ENCODE results near the gene INPPL1.

Gene INPPL1

DNA sequence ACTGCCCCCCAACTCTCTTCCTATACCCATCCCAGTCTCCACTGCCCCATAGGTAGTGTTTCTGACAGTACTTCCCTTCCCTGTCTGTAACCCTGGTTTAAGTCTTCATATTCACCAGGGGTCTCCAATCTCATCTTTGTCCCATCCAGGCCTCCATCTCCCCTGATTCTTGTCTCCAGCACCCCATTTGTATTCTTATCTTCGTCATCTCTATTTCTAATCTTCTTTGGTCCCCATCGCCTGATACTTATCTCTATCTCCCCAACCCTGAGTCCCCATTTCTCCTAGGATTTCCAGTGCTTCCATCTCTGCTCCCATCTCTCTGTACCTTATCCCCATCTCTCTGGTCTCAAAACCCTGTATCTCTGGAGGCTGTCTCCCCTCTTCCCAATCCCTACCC is 17.6 kb downstream of the INPPL1 start:
- DNase-seq (ENCODE audit: insufficient read length) = no peak
- FAIRE-seq = no peak
- TF ChIP-seq POLR2A (IDR thresholded peaks at IDR 0.05; ENCODE audit: low read depth, low read length) (no peak), TAF1 (IDR thresholded peaks at IDR 0.05; ENCODE audit: borderline replicate concordance, low read depth, low read length) (no peak), POLR2AphosphoS5 (IDR thresholded peaks at IDR 0.05; ENCODE audit: low read depth, low read length) (no peak)

DNA sequence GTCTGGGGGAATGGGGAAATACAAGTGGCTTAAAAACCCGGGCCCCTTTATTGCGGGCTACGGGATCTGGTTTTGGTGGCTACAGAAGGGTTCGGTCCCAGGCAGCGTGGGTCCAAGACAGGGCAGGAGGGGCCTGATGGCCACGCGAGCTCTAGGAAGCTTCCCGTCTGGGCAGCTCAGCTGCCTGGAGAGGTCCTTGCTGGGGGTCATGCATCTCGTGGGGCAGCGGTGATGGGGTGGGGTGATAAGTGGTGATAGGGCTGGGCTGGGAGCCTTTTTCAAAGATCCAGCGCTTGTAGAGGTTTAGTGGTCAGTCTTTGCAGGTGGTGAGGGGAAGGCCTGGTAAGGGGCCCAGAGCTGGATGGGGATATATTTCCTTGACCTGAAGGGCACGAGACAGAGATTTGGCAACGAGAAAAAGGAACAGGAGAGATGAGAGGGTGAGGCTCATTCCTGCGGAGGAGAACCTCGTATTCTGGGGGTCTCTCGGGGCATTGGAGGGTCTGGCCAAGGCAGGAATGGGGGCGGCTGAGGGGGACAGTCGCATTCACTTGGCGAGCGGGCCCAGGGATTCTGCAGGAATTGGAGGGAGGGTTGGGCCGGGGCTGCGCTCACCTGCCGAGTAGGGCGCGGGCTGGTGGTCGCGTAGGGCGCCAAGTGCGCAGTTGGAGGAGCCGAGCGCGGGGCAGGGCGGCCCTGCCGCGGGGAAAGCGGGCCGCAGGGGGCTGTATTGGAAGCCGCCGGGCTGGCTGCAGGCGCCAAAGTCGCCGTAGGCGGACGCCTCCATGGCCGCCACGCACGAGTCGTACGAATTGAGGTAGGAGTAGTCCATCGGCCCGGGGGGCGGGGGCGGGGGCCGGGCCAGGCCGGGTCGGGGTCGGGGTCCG is 18.8 kb downstream of the INPPL1 start:
- TF ChIP-seq TAF1 (IDR thresholded peaks at IDR 0.05; ENCODE audit: borderline replicate concordance, low read depth, low read length) = no peak
- no peak for TF ChIP-seq POLR2AphosphoS5 (IDR thresholded peaks at IDR 0.05; ENCODE audit: low read depth, low read length)
- no peak for TF ChIP-seq POLR2A (IDR thresholded peaks at IDR 0.05; ENCODE audit: low read depth, low read length)
- FAIRE-seq (no peak), DNase-seq (ENCODE audit: insufficient read length) (no peak)

DNA sequence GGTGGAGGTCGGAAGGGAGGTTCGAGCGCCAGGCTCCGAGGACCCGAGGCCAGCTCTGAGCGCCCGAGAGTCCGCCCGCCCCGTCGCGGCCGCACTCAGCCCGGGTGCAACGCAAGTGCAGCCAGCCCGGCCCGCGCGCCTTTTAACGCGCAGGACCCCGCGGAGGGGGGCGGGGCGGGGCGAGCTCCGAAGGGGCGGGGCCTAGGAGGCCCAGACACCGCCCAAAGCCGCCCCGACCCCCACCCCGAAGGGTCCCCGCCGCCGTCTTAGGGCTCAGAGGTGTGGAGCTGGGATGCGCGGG is 19.4 kb downstream of the INPPL1 start, which contains the start of gene PHOX2A:
Gene PHOX2A (minus strand): TSS at position 117 of the 301 bp plus-strand sequence. CDS start 172 bp downstream, outside the sequence.
- FAIRE-seq (no peak), DNase-seq (ENCODE audit: insufficient read length) (no peak)
- TF ChIP-seq POLR2AphosphoS5 (IDR thresholded peaks at IDR 0.05; ENCODE audit: low read depth, low read length) = no peak
- TF ChIP-seq TAF1 (IDR thresholded peaks at IDR 0.05; ENCODE audit: borderline replicate concordance, low read depth, low read length) = no peak
- TF ChIP-seq POLR2A (IDR thresholded peaks at IDR 0.05; ENCODE audit: low read depth, low read length) = no peak

DNA sequence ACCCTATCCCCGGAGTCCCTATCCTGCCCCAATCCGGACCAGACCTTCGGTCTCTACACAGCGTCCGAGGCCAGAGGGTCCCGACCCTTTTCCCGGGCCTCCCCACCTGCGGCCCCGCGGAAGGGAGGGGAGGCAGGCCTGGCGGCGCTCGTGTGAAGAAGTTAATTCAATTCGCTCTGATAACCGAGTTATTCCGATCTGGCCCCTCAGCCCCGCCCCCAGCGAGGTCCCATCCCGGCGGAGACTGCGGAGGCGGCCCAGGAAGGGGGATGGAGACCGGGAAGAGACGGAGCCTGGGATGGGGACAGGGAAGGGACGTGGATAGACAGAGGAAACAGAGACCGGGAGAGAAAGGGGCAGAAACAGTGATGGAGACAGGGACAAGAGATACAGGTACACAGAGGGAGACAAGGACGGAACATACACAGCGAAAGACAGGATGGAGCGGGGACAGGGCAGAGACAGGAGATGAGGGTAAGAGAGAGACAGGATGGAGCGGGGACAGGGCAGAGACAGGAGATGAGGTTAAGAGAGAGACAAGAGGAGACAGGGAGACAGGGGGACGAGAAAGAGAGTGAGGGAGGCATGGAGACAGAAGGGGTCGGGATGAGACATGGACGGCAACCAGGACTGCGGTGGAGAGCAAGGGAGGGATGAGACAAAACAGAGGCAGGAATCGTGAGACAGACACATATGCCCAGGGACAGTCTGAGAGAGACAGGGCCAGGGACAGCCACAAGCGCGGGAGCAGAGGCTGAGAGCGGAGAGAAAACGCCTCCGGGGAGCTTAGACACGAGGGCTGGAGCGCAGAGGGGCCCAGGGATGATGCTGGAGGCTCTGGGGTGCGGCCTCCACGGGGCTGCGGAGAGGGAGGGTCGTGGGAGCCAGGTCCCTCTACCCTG is 20.0 kb downstream of the INPPL1 start:
- FAIRE-seq = no peak

DNA sequence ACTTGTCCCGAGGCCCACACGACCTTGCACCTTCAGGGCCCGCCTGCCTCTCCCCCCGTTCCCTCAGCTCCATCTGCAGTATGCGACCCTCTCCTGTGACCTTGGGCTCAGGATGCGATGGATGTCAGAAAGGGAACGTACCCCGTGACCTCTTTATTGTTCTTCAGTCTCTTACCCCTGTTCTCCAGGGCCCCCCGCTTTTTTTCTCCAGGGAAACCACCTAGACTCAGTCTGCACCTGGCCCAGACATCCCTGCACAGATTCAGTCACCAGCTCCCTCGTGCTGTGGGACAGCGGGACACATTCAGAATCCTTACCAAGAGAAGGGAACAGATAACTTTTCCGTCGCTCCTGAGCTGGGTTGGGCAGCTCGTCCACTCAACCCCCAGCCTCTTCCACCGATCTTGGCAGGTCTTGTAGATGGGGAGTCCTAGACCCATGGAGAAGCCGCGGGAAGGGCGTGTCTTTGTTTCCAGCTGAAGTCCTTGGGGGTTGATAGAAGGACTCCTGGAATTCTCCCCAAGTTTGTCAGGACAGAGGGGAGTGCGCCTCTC is 20.8 kb downstream of the INPPL1 start:
- TF ChIP-seq TAF1 (IDR thresholded peaks at IDR 0.05; ENCODE audit: borderline replicate concordance, low read depth, low read length) (no peak), POLR2AphosphoS5 (IDR thresholded peaks at IDR 0.05; ENCODE audit: low read depth, low read length) (no peak), POLR2A (IDR thresholded peaks at IDR 0.05; ENCODE audit: low read depth, low read length) (no peak)
- DNase-seq (ENCODE audit: insufficient read length) (no peak), FAIRE-seq (no peak)

More for the DNA sequence above, 20.0 kb downstream of the INPPL1 start:
- TF ChIP-seq POLR2AphosphoS5 (IDR thresholded peaks at IDR 0.05; ENCODE audit: low read depth, low read length) = no peak
- TF ChIP-seq POLR2A (IDR thresholded peaks at IDR 0.05; ENCODE audit: low read depth, low read length) = no peak
- no peak for TF ChIP-seq TAF1 (IDR thresholded peaks at IDR 0.05; ENCODE audit: borderline replicate concordance, low read depth, low read length)
- DNase-seq (ENCODE audit: insufficient read length) = no peak

DNA sequence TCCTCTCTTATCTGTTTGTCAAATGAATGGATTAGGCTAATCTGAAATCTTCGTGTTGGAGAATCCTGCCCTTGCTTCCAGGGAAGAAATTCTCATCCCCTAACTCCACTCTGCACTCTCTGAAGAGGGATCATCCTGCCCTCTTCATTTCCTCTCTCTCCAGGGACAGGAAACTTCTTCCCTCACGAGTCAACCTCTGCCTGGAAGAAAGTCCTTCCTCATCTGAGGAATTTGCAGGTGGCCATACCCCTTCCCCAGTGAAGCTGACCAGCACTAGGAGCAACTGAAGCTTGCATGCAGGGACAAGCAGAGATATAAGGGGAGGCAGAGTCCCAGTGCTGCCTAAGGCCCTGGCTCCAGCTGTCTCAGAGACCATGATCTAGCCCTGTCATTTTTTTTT is 23.0 kb downstream of the INPPL1 start:
- DNase-seq (ENCODE audit: insufficient read length) (no peak), FAIRE-seq (no peak)
- TF ChIP-seq TAF1 (IDR thresholded peaks at IDR 0.05; ENCODE audit: borderline replicate concordance, low read depth, low read length) (no peak), POLR2A (IDR thresholded peaks at IDR 0.05; ENCODE audit: low read depth, low read length) (no peak), POLR2AphosphoS5 (IDR thresholded peaks at IDR 0.05; ENCODE audit: low read depth, low read length) (no peak)

DNA sequence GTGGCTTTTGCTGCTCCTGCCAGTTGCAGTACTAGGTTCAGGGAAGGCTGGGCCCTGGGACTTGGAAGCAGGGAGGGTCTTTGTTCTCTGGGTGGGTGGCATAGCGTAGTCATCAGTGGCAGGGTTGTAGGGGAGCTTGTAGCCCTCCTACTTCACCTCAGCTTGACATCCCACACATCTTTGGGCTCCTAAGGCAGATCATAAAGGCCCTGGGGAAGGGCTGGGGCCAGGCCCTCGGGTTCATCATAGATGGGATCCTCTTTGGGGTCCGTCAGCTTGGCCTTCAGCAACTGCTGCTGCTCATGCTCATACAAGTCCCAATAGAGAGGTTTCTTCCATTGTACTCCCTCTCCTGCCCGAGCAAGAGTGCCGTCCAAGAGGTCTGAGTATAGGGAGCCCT is 25.4 kb downstream of the INPPL1 start:
- DNase-seq (ENCODE audit: insufficient read length) (no peak), FAIRE-seq (no peak)
- TF ChIP-seq POLR2AphosphoS5 (IDR thresholded peaks at IDR 0.05; ENCODE audit: low read depth, low read length) = no peak
- TF ChIP-seq TAF1 (IDR thresholded peaks at IDR 0.05; ENCODE audit: borderline replicate concordance, low read depth, low read length) = no peak
- TF ChIP-seq POLR2A (IDR thresholded peaks at IDR 0.05; ENCODE audit: low read depth, low read length) = no peak

DNA sequence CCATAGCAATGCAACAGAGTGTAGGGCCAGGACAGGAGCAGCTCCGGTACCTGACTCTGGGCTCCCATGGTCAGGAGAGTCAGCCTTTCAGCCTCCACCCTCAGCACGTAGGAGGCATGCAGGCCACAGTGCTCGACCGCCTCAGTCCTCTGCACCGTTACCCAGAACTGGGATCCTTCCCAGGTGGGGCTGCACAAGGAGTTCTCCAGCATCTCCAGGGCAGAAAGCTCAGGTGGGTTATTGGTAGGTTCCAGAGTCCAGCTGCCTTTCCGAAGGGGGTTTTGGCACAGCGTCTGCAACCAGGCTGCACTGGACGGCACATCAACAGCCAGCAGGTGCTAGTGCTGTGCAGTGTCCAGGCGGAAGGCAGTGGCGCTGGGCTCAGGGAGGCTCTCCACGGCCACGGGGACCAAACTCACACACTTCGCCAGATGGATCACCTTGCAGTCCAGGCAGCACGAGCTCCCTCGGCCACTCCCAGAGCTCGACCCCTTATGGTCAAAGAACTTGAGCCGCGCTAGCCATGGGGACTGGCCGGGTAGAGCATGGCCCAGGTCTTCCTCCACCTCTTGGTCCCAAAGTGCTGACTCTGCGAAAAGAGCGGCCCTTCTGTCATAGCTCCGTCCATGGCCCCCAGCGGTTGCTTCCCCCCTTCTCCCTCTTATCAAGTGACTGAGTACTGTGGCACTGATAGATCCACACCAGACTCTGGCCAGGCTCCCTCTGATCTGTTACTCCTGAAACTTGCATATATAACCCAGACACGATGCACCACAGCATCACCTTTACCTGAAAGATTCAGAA is 26.3 kb downstream of the INPPL1 start:
- DNase-seq (ENCODE audit: insufficient read length) (no peak), FAIRE-seq (no peak)
- TF ChIP-seq POLR2A (IDR thresholded peaks at IDR 0.05; ENCODE audit: low read depth, low read length) (no peak), POLR2AphosphoS5 (IDR thresholded peaks at IDR 0.05; ENCODE audit: low read depth, low read length) (no peak), TAF1 (IDR thresholded peaks at IDR 0.05; ENCODE audit: borderline replicate concordance, low read depth, low read length) (no peak)

DNA sequence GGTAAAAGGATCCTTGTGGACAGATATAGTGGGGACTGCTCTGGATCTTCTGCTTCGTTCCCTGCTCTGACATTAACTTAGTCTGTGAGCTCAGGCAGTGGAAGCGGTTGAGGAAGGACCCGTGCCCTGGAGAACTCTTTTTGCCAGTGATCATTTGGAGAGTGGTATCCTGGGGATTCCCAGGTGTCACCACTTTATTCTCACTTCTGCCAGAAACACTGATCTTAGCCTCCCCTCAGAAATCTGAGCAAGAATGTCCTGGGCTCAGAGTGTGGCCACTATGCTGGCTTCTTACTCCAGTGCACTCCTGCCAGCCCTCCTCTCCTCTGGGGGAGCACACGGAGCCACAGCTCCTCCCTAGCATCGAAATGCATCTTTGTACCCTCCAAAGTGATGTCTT is 27.0 kb downstream of the INPPL1 start:
- no peak for TF ChIP-seq POLR2AphosphoS5 (IDR thresholded peaks at IDR 0.05; ENCODE audit: low read depth, low read length)
- no peak for TF ChIP-seq POLR2A (IDR thresholded peaks at IDR 0.05; ENCODE audit: low read depth, low read length)
- no peak for TF ChIP-seq TAF1 (IDR thresholded peaks at IDR 0.05; ENCODE audit: borderline replicate concordance, low read depth, low read length)
- DNase-seq (ENCODE audit: insufficient read length) (no peak), FAIRE-seq (no peak)

DNA sequence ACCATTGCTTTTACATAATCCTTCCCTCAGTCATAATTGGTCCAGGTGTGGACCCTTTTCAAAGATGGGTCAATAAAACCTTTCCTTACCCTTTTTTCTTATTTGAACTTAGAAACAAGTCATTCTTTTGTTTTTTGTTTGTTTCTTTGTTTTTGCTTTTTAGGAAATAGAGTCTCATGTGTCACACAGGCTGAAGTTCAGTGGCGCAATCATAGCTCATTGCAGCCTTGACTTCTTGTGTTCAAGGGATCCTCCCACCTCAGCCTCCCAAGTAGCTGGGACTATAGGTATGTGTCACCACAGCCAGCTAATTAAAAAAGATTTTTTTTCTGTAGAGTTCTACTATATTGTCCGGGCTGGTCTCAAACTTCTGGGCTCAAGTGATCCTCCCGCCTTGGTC is 28.8 kb downstream of the INPPL1 start:
- DNase-seq (ENCODE audit: insufficient read length) (no peak), FAIRE-seq (no peak)
- no peak for TF ChIP-seq POLR2AphosphoS5 (IDR thresholded peaks at IDR 0.05; ENCODE audit: low read depth, low read length)
- no peak for TF ChIP-seq POLR2A (IDR thresholded peaks at IDR 0.05; ENCODE audit: low read depth, low read length)
- no peak for TF ChIP-seq TAF1 (IDR thresholded peaks at IDR 0.05; ENCODE audit: borderline replicate concordance, low read depth, low read length)
